Loucy (cell line): ENCODE measurements around the gene MAPKBP1.

Experiments
- H2AFZ ChIP-seq: fragments of 200-600 bp; sonication (generic); 2 replicates; pipeline ENCODE4 v1.6.0; 2016; ENCODE audit warnings: antibody characterized with exemption, mild to moderate bottlenecking, low read length, moderate library complexity
- H3F3A ChIP-seq: fragments of 200-600 bp; 2 replicates; pipeline ENCODE4 v1.6.0; 2016; ENCODE audit warnings: antibody characterized with exemption, low read depth, mild to moderate bottlenecking
- H3K27me3 ChIP-seq: fragments of 200-600 bp; sonication (generic); 2 replicates; pipeline ENCODE4 v1.6.1; 2014; ENCODE audit warnings: low read length, mild to moderate bottlenecking; ENCODE audit not compliant: insufficient read depth, poor library complexity, severe bottlenecking
- H3K36me3 ChIP-seq: fragments of 200-600 bp; sonication (generic); 2 replicates; pipeline ENCODE4 v1.6.1; 2016; ENCODE audit warnings: low read length; ENCODE audit not compliant: insufficient read depth
- H3K4me1 ChIP-seq: fragments of 200-600 bp; sonication (generic); 2 replicates; pipeline ENCODE4 v1.5.1; 2014; ENCODE audit warnings: low read length, mild to moderate bottlenecking; ENCODE audit not compliant: insufficient read depth, poor library complexity, severe bottlenecking
- H3K4me2 ChIP-seq: fragments of 200-600 bp; sonication (generic); 2 replicates; pipeline ENCODE4 v1.6.0; 2014; ENCODE audit warnings: antibody characterized with exemption, low read length, low read depth, mild to moderate bottlenecking; ENCODE audit not compliant: poor library complexity, severe bottlenecking
- H3K4me3 ChIP-seq: fragments of 200-600 bp; sonication (generic); 2 replicates; pipeline ENCODE4 v1.5.1; 2014; ENCODE audit warnings: low read length, mild to moderate bottlenecking, mixed read lengths; ENCODE audit not compliant: poor library complexity, severe bottlenecking
- H3K79me2 ChIP-seq: fragments of 200-600 bp; sonication (generic); 2 replicates; pipeline ENCODE4 v1.6.1; 2014; ENCODE audit warnings: low read length; ENCODE audit not compliant: insufficient read depth
- H3K9ac ChIP-seq: fragments of 200-600 bp; sonication (generic); 2 replicates; pipeline ENCODE4 v1.6.0; 2014; ENCODE audit warnings: mild to moderate bottlenecking, low read depth, low read length, moderate library complexity; ENCODE audit not compliant: poor library complexity, severe bottlenecking
- H3K9me2 ChIP-seq: fragments of 200-600 bp; sonication (generic); replicated peaks from 2 replicates; pipeline ENCODE4 v1.6.1; 2016; ENCODE audit warnings: low read depth, low read length, mixed read lengths
- H3K9me3 ChIP-seq: fragments of 200-600 bp; sonication (generic); 2 replicates; pipeline ENCODE4 v1.6.1; 2014; ENCODE audit warnings: mild to moderate bottlenecking, antibody characterized with exemption, low read length, low read depth; ENCODE audit not compliant: insufficient read depth
- H4K20me1 ChIP-seq: fragments of 200-600 bp; sonication (generic); 2 replicates; pipeline ENCODE4 v1.6.0; 2014; ENCODE audit warnings: antibody characterized with exemption, low read length, mild to moderate bottlenecking; ENCODE audit not compliant: insufficient read depth, poor library complexity, severe bottlenecking
- CTCF ChIP-seq: fragments of 200-600 bp; sonication (generic); conservative IDR thresholded peaks from 2 replicates; pipeline ENCODE4 v1.5.1; 2014; ENCODE audit warnings: mild to moderate bottlenecking, antibody characterized with exemption, low read length
- EZH2phosphoT487 ChIP-seq: fragments of 200-600 bp; IDR thresholded peaks from 2 replicates; pipeline ENCODE4 v1.6.1; 2018; ENCODE audit warnings: antibody characterized with exemption, mild to moderate bottlenecking, moderate library complexity, borderline replicate concordance

Gene MAPKBP1

GRCh38 chr15:41773332-41773728 is 954 bp upstream of the MAPKBP1 start:
- H2AFZ ChIP-seq = no peak overlapping the region
- H3F3A ChIP-seq = no peaks in the 10 kb centered on the region; the same call in 1 of the 2 replicates
- no peaks in the 10 kb centered on the region for H3K9me3 ChIP-seq
- H4K20me1 ChIP-seq = no peaks in the 10 kb centered on the region
- TF ChIP-seq CTCF (no peak), EZH2phosphoT487 (no peak)
- peak overlapping the region; percentile 46 for H3K9ac ChIP-seq
- H3K4me2 ChIP-seq = peak overlapping the region; percentile 77
- H3K4me3 ChIP-seq = peak overlapping the region; percentile 95
- H3K36me3 ChIP-seq = peaks cover 3% of the 10 kb centered on the region; the same call in 1 of the 2 replicates
- H3K79me2 ChIP-seq = peaks cover 35% of the 10 kb centered on the region; the same call in 1 of the 2 replicates
- peaks cover 47% of the 10 kb centered on the region for H3K4me1 ChIP-seq
- no peaks in the 10 kb centered on the region for H3K27me3 ChIP-seq
- no peaks in the 10 kb centered on the region for H3K9me2 ChIP-seq

DNA sequence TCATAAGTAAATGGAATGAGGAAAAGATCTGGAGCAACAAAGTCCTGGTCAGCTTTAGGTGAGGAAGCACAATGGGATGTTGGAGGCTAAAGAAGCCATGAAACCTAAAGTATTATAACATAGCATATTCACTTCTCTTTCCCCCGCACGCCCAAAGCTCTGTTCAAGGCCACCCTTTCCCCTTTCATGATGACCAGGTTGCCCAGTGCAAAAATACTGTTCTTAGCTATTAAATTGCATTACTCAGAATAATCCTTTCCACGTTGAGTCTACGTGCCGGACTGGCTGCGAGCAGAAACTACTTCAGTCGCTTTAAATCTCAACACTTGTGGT is 589 bp upstream of the MAPKBP1 start:
- peak overlapping the region; percentile 72; the same call in 1 of the 2 replicates for H2AFZ ChIP-seq
- no peaks in the 10 kb centered on the region for H4K20me1 ChIP-seq
- H3F3A ChIP-seq = no peaks in the 10 kb centered on the region; the same call in 1 of the 2 replicates
- peaks cover 3% of the 10 kb centered on the region; the same call in 1 of the 2 replicates for H3K36me3 ChIP-seq
- peak overlapping the region; percentile 95 for H3K4me3 ChIP-seq
- peak overlapping the region; percentile 46 for H3K9ac ChIP-seq
- H3K4me2 ChIP-seq = peak overlapping the region; percentile 77
- no peaks in the 10 kb centered on the region for H3K27me3 ChIP-seq
- peaks cover 38% of the 10 kb centered on the region; the same call in 1 of the 2 replicates for H3K79me2 ChIP-seq
- TF ChIP-seq CTCF (no peak), EZH2phosphoT487 (no peak)
- H3K4me1 ChIP-seq = peaks cover 50% of the 10 kb centered on the region
- H3K9me2 ChIP-seq = no peaks in the 10 kb centered on the region
- no peaks in the 10 kb centered on the region for H3K9me3 ChIP-seq

DNA sequence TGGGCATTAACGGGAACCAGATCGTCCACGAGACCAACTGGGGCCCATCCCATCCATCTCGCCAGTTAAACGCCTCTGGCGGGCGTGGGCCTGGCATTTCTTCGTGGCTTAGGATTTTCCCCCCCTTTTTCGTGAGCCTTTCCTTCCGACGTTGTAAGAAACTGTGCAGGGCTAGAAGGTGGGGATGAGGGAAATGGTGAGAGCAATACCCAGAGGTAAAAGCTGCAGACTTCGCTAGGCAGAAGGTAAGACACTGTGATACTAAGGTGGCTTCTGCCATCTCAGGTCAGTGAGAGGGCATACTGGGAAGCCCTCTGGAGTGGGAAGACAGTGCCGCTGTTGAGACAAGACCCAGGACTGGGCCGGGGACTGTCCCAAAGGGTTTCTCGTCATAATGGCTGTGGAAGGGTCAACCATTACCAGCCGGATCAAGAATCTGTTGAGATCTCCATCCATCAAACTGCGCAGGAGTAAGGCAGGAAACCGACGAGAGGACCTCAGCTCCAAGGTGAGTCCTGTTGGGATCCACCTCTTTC is 666 bp downstream of the MAPKBP1 start:
- Histone ChIP-seq H3K36me3 (peaks cover under 1% of the 10 kb centered on the region; the same call in 1 of the 2 replicates), H3K4me1 (peaks cover 59% of the 10 kb centered on the region), H3F3A (no peaks in the 10 kb centered on the region; the same call in 1 of the 2 replicates), H3K79me2 (peaks cover 50% of the 10 kb centered on the region; the same call in 1 of the 2 replicates), H2AFZ (peak overlapping the region; percentile 88), H3K4me2 (peak overlapping the region; percentile 91), H3K9me3 (no peaks in the 10 kb centered on the region), H3K9me2 (no peaks in the 10 kb centered on the region), H3K27me3 (no peaks in the 10 kb centered on the region), H4K20me1 (no peaks in the 10 kb centered on the region), H3K9ac (peak overlapping the region; percentile 86), H3K4me3 (peak overlapping the region; percentile 95)
- TF ChIP-seq EZH2phosphoT487 = no peak
- TF ChIP-seq CTCF = no peak
